Ascending aorta (tissue), 2 donors: Measurements from ENCODE around the gene MDM1. TPM values are rescaled to one million over a fixed set of nuclear protein-coding genes. Genes with fewer than 3 reads are reported as not detected.

Source experiments
- DNase-seq, 2 donors: peaks; one replicate each; pipeline ENCODE4 v3.0.0-alpha.2; 2019; ENCODE audit warnings: low spot score in 2 of 2
- H3K27ac ChIP-seq, 2 donors: fragments of 200-600 bp; sonication (generic); one replicate each; pipeline ENCODE4 v1.5.1; 2016 to 2017; ENCODE audit warnings: mild to moderate bottlenecking in 1 of 2
- H3K27me3 ChIP-seq: fragments of 200-600 bp; sonication (generic); one replicate; pipeline ENCODE4 v1.5.1; 2017
- H3K36me3 ChIP-seq, 2 donors: fragments of 200-600 bp; sonication (generic); one replicate each; pipeline ENCODE4 v1.5.1; 2016
- H3K4me1 ChIP-seq, 2 donors: fragments of 200-600 bp; sonication (generic); one replicate each; pipeline ENCODE4 v1.5.1; 2016 to 2017; ENCODE audit warnings: mild to moderate bottlenecking in 1 of 2
- H3K4me3 ChIP-seq, 2 donors: fragments of 200-600 bp; sonication (generic); one replicate each; pipeline ENCODE4 v1.5.1; 2016 to 2017; ENCODE audit warnings: mild to moderate bottlenecking in 1 of 2
- H3K9me3 ChIP-seq, 2 donors: fragments of 200-600 bp; sonication (generic); one replicate each; pipeline ENCODE4 v1.5.1; 2016
- CTCF ChIP-seq, 3 experiments: fragments of 200-600 bp in 2 of 3; fragments of 450-650 bp in 1 of 3; sonication (generic) in 2 of 3; IDR thresholded peaks; one replicate each; pipeline ENCODE4 v1.5.1; 2016 to 2019; ENCODE audit warnings: antibody characterized with exemption in 3 of 3, mild to moderate bottlenecking in 1 of 3, moderate library complexity in 1 of 3
- intact Hi-C: fragments of 100-400 bp; cut with DNase I; formaldehyde crosslinking; loops from one replicate; pipeline ENCODE4 v1.15.1; 2023
- total RNA-seq: library from RNA; depleted of rRNA; stranded (reverse); fragments of >200 nt; gene quantifications from one replicate; pipeline ENCODE4 v1.1.0, GENCODE V29; 2016

MDM1 gene
- total RNA-seq, 1 donor from 2014 or later, result 9.5 TPM

- TF ChIP-seq CTCF (IDR thresholded peaks at IDR 0.05), result peak; percentile 39 to 72 (median 47)
- H3K27me3 ChIP-seq, result no peaks in the 10 kb centered on the region
- no peaks in the 10 kb centered on the region for H3K4me1 ChIP-seq
- no peak overlapping the region for H3K4me3 ChIP-seq
- no peak overlapping the region for H3K27ac ChIP-seq
- no peak for DNase-seq
- H3K36me3 ChIP-seq, result peaks cover 20 to 24% of the 10 kb centered on the region in 2 donors
- intact Hi-C loops, result loop anchor here (1.0 to 10.0 kb wide), 3 partner anchors 94 to 962 kb away; no protein-coding TSS in a partner anchor
- H3K9me3 ChIP-seq, result no peaks in the 10 kb centered on the region
These were observed 15.0 kb downstream of the MDM1 start for GRCh38 chr12:68317047-68317667.

GRCh38 chr12:68310370-68310769 lies 21.8 kb downstream of the MDM1 start:
- Histone ChIP-seq H3K27ac (no peak overlapping the region), H3K4me3 (no peak overlapping the region), H3K4me1 (no peaks in the 10 kb centered on the region), H3K36me3 (peaks cover 32 to 38% of the 10 kb centered on the region in 2 donors), H3K9me3 (no peaks in the 10 kb centered on the region), H3K27me3 (no peaks in the 10 kb centered on the region)
- no peak for DNase-seq
- intact Hi-C loops, result loop anchor here (10.0 kb wide), 1 partner anchor 956 kb away; no protein-coding TSS in a partner anchor
- TF ChIP-seq CTCF (IDR thresholded peaks at IDR 0.05), result no peak

- H3K4me3 ChIP-seq, result no peak overlapping the region
- TF ChIP-seq CTCF (IDR thresholded peaks at IDR 0.05), result no peak
- no peaks in the 10 kb centered on the region for H3K27me3 ChIP-seq
- peaks cover 11 to 14% of the 10 kb centered on the region in 2 donors for H3K36me3 ChIP-seq
- intact Hi-C loops, result no loop called here
- H3K27ac ChIP-seq, result no peak overlapping the region
- no peaks in the 10 kb centered on the region for H3K4me1 ChIP-seq
- no peaks in the 10 kb centered on the region for H3K9me3 ChIP-seq
- DNase-seq, result no peak
These were observed 25.6 kb downstream of the MDM1 start for GRCh38 chr12:68306564-68306963.

GRCh38 chr12:68305278-68305677 lies 26.9 kb downstream of the MDM1 start:
- Histone ChIP-seq H3K36me3 (peaks cover 9 to 21% of the 10 kb centered on the region in 2 donors), H3K4me1 (no peaks in the 10 kb centered on the region), H3K27ac (no peak overlapping the region), H3K9me3 (peaks cover under 1 to 1% of the 10 kb centered on the region in 2 donors), H3K4me3 (no peak overlapping the region), H3K27me3 (no peaks in the 10 kb centered on the region)
- no peak for DNase-seq
- intact Hi-C loops, result no loop called here
- TF ChIP-seq CTCF (IDR thresholded peaks at IDR 0.05), result no peak

- intact Hi-C loops, result no loop called here
- Histone ChIP-seq H3K4me3 (no peak overlapping the region), H3K36me3 (peaks cover 13 to 26% of the 10 kb centered on the region in 2 donors), H3K9me3 (peaks cover 6 to 8% of the 10 kb centered on the region in 2 donors), H3K27ac (no peak overlapping the region), H3K27me3 (no peaks in the 10 kb centered on the region), H3K4me1 (no peaks in the 10 kb centered on the region)
- DNase-seq, result no peak
- no peak for TF ChIP-seq CTCF (IDR thresholded peaks at IDR 0.05)
These were observed 27.5 kb downstream of the MDM1 start for GRCh38 chr12:68304626-68305025.
